GM12891 (cell line): ENCODE measurements around the gene TRA2A.

ENCODE experiments used
- POLR2A ChIP-seq: IDR thresholded peaks from 2 replicates; pipeline ENCODE4 v1.6.1; 2011; ENCODE audit warnings: low read depth, low read length, control low read depth
- POLR2AphosphoS5 ChIP-seq: IDR thresholded peaks from 2 replicates; pipeline ENCODE4 v1.6.1; 2011; ENCODE audit warnings: low read depth, low read length, control low read depth
- TAF1 ChIP-seq: IDR thresholded peaks from 2 replicates; pipeline ENCODE4 v1.6.1; 2011; ENCODE audit warnings: low read depth, low read length, control low read depth

DNA sequence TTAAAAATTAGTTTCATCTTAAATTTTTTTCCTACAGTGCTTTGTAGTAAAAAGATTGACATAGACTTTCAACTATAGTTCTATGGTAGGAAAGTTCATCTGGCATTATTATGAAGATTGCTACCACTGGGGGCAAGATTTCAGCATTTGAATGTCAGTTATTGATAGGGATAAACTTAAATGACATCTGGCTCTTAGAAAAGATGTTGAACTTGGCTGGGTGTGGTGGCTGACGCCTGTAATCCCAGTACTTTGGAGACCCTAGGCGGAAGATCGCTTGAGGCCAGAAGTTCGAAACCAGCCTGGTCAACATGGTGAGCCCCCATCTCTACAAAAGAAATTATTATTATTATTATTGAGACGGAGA is 1.4 kb upstream of the TRA2A start:
- TF ChIP-seq POLR2AphosphoS5: no peak
- TF ChIP-seq POLR2A: no peak
- TF ChIP-seq TAF1: no peak
